IMR-90 (cell line): ENCODE results near the gene PCGF3. TPM values are rescaled to one million over a fixed set of nuclear protein-coding genes. Genes with fewer than 3 reads are reported as not detected.

Experiments
- ATAC-seq: fragments of 200-7000 bp; cut with Tn5 transposase; 2 replicates; pipeline ENCODE4 v1.9.1; 2020; ENCODE audit warnings: low read depth, mild to moderate bottlenecking, moderate library complexity
- BruUV-seq: library from RNA; stranded (reverse); fragments of 400-500 nt; replicated peaks from 2 replicates; lab custom pipeline; 2021; lab: Mats Ljungman, UMichigan
- CTCF ChIA-PET: fragments of 300-600 bp; formaldehyde crosslinking; extraction: SDS; loops from one replicate; lab custom pipeline; 2021; ENCODE audit warnings: antibody characterized with exemption; lab: Yijun Ruan, JAX
- POLR2A ChIA-PET: fragments of 300-600 bp; sonication (Branson Sonifier 250); formaldehyde crosslinking; loops from one replicate; lab custom pipeline; 2022; ENCODE audit warnings: antibody characterized with exemption; ENCODE audit not compliant: unreplicated experiment; lab: Charles Lee
- DNase-seq: peaks from one replicate; pipeline ENCODE4 v3.0.0; 2013
- H2AFZ ChIP-seq: replicated peaks from 2 replicates; pipeline ENCODE3; 2013; ENCODE audit warnings: low read length, mild to moderate bottlenecking; ENCODE audit not compliant: poor library complexity
- H2AK5ac ChIP-seq: 2 replicates; pipeline ENCODE4 v1.6.1; 2013; ENCODE audit warnings: low read depth, low read length, inconsistent platforms
- H2AK9ac ChIP-seq: replicated peaks from 2 replicates; pipeline ENCODE3; 2013; ENCODE audit warnings: mild to moderate bottlenecking, low read depth, low read length, moderate library complexity; ENCODE audit not compliant: poor library complexity
- H2BK120ac ChIP-seq: 2 replicates; pipeline ENCODE4 v1.6.1; 2013; ENCODE audit warnings: low read depth, low read length, inconsistent platforms
- H2BK15ac ChIP-seq: 3 replicates; pipeline ENCODE4 v1.6.1; 2013; ENCODE audit warnings: low read depth, low read length, inconsistent platforms
- H2BK20ac ChIP-seq: 2 replicates; pipeline ENCODE4 v1.6.1; 2013; ENCODE audit warnings: low read depth, mild to moderate bottlenecking, inconsistent platforms, low read length, moderate library complexity
- H2BK5ac ChIP-seq: 2 replicates; pipeline ENCODE4 v1.6.1; 2013; ENCODE audit warnings: mild to moderate bottlenecking, low read depth, low read length, inconsistent platforms; ENCODE audit not compliant: poor library complexity, severe bottlenecking
- H3K14ac ChIP-seq: replicated peaks from 2 replicates; pipeline ENCODE4 v1.6.1; 2013; ENCODE audit warnings: low read depth, low read length, inconsistent platforms
- H3K18ac ChIP-seq: 2 replicates; pipeline ENCODE4 v1.6.1; 2013; ENCODE audit warnings: low read depth, low read length, control low read depth
- H3K23ac ChIP-seq: 2 replicates; pipeline ENCODE4 v1.6.1; 2013; ENCODE audit warnings: low read depth, low read length, inconsistent platforms
- H3K27ac ChIP-seq: 2 replicates; pipeline ENCODE4 v1.5.1; 2013; ENCODE audit warnings: mild to moderate bottlenecking, control low read depth, low read length; ENCODE audit not compliant: insufficient read depth
- H3K27me3 ChIP-seq: 2 replicates; pipeline ENCODE4 v1.6.1; 2013; ENCODE audit warnings: low read length; ENCODE audit not compliant: control insufficient read depth, insufficient read depth
- H3K36me3 ChIP-seq: 2 replicates; pipeline ENCODE4 v1.6.1; 2013; ENCODE audit warnings: low read length, mixed read lengths; ENCODE audit not compliant: control insufficient read depth, insufficient read depth
- H3K4ac ChIP-seq: 2 replicates; pipeline ENCODE4 v1.6.1; 2013; ENCODE audit warnings: low read depth, low read length, inconsistent platforms
- H3K4me1 ChIP-seq: 2 replicates; pipeline ENCODE4 v1.6.1; 2013; ENCODE audit warnings: low read length, mixed read lengths; ENCODE audit not compliant: control insufficient read depth, insufficient read depth
- H3K4me2 ChIP-seq: 2 replicates; pipeline ENCODE4 v1.6.1; 2013; ENCODE audit warnings: low read depth, mild to moderate bottlenecking, control low read depth, low read length, moderate library complexity
- H3K4me3 ChIP-seq: 2 replicates; pipeline ENCODE4 v1.5.1; 2013; ENCODE audit warnings: low read depth, mild to moderate bottlenecking, control low read depth, low read length, moderate library complexity; ENCODE audit not compliant: insufficient read depth
- H3K56ac ChIP-seq: 2 replicates; pipeline ENCODE4 v1.6.1; 2013; ENCODE audit warnings: low read length, inconsistent platforms; ENCODE audit not compliant: insufficient read depth; ENCODE audit errors: extremely low read depth
- H3K79me1 ChIP-seq, 2 experiments: 2 replicates each; pipeline ENCODE4 v1.6.1; 2013; ENCODE audit warnings: low read length in 2 of 2, inconsistent platforms in 1 of 2, low read depth in 1 of 2
- H3K9ac ChIP-seq: 2 replicates; pipeline ENCODE4 v1.6.1; 2013; ENCODE audit warnings: low read depth, low read length, control low read depth
- H3K9me1 ChIP-seq: 2 replicates; pipeline ENCODE4 v1.6.1; 2013; ENCODE audit warnings: low read length, inconsistent platforms; ENCODE audit not compliant: insufficient read depth
- H3K9me3 ChIP-seq: 2 replicates; pipeline ENCODE4 v1.6.1; 2013; ENCODE audit warnings: low read length; ENCODE audit not compliant: control insufficient read depth, insufficient read depth
- H4K20me1 ChIP-seq: 2 replicates; pipeline ENCODE4 v1.6.1; 2013; ENCODE audit warnings: low read length, inconsistent platforms; ENCODE audit not compliant: insufficient read depth
- H4K5ac ChIP-seq: 2 replicates; pipeline ENCODE4 v1.6.1; 2013; ENCODE audit warnings: mild to moderate bottlenecking, low read depth, low read length, control low read depth
- H4K8ac ChIP-seq, 2 experiments: 2 replicates each; pipeline ENCODE4 v1.6.1; 2013; ENCODE audit warnings: low read depth in 2 of 2, low read length in 2 of 2, control low read depth in 1 of 2, inconsistent platforms in 1 of 2
- H4K91ac ChIP-seq: 2 replicates; pipeline ENCODE4 v1.6.1; 2013; ENCODE audit warnings: low read depth, low read length, inconsistent platforms; ENCODE audit not compliant: insufficient read depth
- BHLHE40 ChIP-seq: fragments of 150-350 bp; IDR thresholded peaks from 2 replicates; pipeline ENCODE4 v1.6.1; 2016; ENCODE audit warnings: mild to moderate bottlenecking, low read depth, low read length
- WGBS, 2 experiments: methylation state at CpG; one replicate each; pipeline versions ENCODE4 v1.1.5 to v1.1.7; 2013; ENCODE audit warnings: missing lambda C conversion rate in 2 of 2; ENCODE audit not compliant: insufficient read length in 1 of 2; ENCODE audit errors: extremely low coverage in 2 of 2; 5-methylcytosine and 5-hydroxymethylcytosine counted together
- dilution Hi-C: fragments of 300-500 bp; cut with HindIII; formaldehyde crosslinking; loops from one replicate; pipeline ENCODE4 v1.14.3; 2018; ENCODE audit warnings: low sequenced_read_pairs; ENCODE audit not compliant: unreplicated experiment
- in situ Hi-C: fragments of 300-500 bp; cut with MboI; formaldehyde crosslinking; loops from 3 replicates; pipeline ENCODE4 v1.14.3; 2019; ENCODE audit warnings: low sequenced_read_pairs, inconsistent platforms, mixed read lengths
- intact Hi-C: fragments of 100-400 bp; cut with micrococcal nuclease; formaldehyde crosslinking; loops from 2 replicates; pipeline ENCODE4 v1.10.0; 2022
- polyA plus RNA-seq, 3 experiments: library from polyadenylated mRNA; depleted of rRNA; stranded (reverse); fragments of >200 nt; gene quantifications; 2 replicates each; pipeline ENCODE4 v1.2.3, GENCODE V29; 2012; ENCODE audit warnings: low replicate concordance in 1 of 3
- total RNA-seq: library from RNA; depleted of rRNA; stranded (reverse); fragments of >200 nt; gene quantifications from 2 replicates; pipeline ENCODE4 v1.2.3, GENCODE V29; 2012

Gene PCGF3
- total and polyA plus RNA-seq, 2 of the 4 experiments (the other 2 are of a cell fraction), result 40.0 to 55.3 TPM

GRCh38 chr4:708631-708933 is 3.0 kb downstream of the PCGF3 start:
- no peak overlapping the region for H2BK5ac ChIP-seq
- H3K56ac ChIP-seq, result no peak overlapping the region
- no peak overlapping the region for H3K9ac ChIP-seq
- H3K27ac ChIP-seq, result no peak overlapping the region
- intact Hi-C loops, result no loop called here
- H3K18ac ChIP-seq, result no peak overlapping the region
- H3K4me2 ChIP-seq, result peak overlapping the region; percentile 42; the same call in 1 of the 2 replicates
- no peak overlapping the region for H2BK15ac ChIP-seq
- H4K91ac ChIP-seq, result no peak overlapping the region
- H2AK5ac ChIP-seq, result no peak overlapping the region
- no peak overlapping the region for H2AFZ ChIP-seq
- H3K4ac ChIP-seq, result no peak overlapping the region
- no peak overlapping the region for H4K5ac ChIP-seq
- H3K23ac ChIP-seq, result no peak overlapping the region; the same call in 1 of the 2 replicates
- peaks cover 13% of the 10 kb centered on the region for H3K9me1 ChIP-seq
- H4K20me1 ChIP-seq, result peaks cover 51% of the 10 kb centered on the region
- POLR2A ChIA-PET, result no interaction called here
- H4K8ac ChIP-seq, result no peak overlapping the region
- in situ Hi-C loops, result no loop called here
- no TSS peak for BruUV-seq
- peaks cover 15 to 39% of the 10 kb centered on the region in 2 experiments; a peak in 3 of 4 replicates for H3K79me1 ChIP-seq
- no peaks in the 10 kb centered on the region for H3K9me3 ChIP-seq
- H3K36me3 ChIP-seq, result peaks cover 7% of the 10 kb centered on the region
- dilution Hi-C loops, result no loop called here
- H2AK9ac ChIP-seq, result peak overlapping the region; percentile 71
- no peak overlapping the region for H2BK120ac ChIP-seq
- WGBS, 2 experiments, result 100% methylated on average over 2 of the region's 6 CpGs; no CpG with 5 or more reads in 1 of the 2 experiments
- no peak overlapping the region for H3K14ac ChIP-seq
- H3K4me3 ChIP-seq, result no peak overlapping the region
- CTCF ChIA-PET, result no interaction called here
- H2BK20ac ChIP-seq, result no peak overlapping the region
- TF ChIP-seq BHLHE40, result no peak
- peaks cover 14% of the 10 kb centered on the region; the same call in 1 of the 2 replicates for H3K4me1 ChIP-seq
- no peaks in the 10 kb centered on the region for H3K27me3 ChIP-seq
- DNase-seq (no peak), ATAC-seq (no peak)
